ENCODE data around the gene UPB1. TPM values are rescaled to one million over a fixed set of nuclear protein-coding genes. Genes with fewer than 3 reads are reported as not detected.
"Not testable (repeated sequence)": the region's sequence is repeated elsewhere in the genome, so short reads cannot be mapped to it uniquely, and the experiment has no call there.

UPB1 gene
- total and polyA plus RNA-seq, 8 donors = 0.35 to 0.73 TPM; not detected in 6

- H3K36me3 ChIP-seq = no peaks in the 10 kb centered on the region
- intact Hi-C loops (cut with DNase I; ENCODE audit: low total_unique reads) = loop anchor here (10.0 kb wide), 1 partner anchor 205 kb away; no protein-coding TSS in a partner anchor
- peaks cover 7 to 21% (median 8%) of the 10 kb centered on the region in 4 donors for H3K4me1 ChIP-seq
- DNase-seq = no peak
- H3K9me3 ChIP-seq = no peaks in the 10 kb centered on the region
- H3K27ac ChIP-seq = no peak overlapping the region
- H3K4me3 ChIP-seq = no peak overlapping the region
- TF ChIP-seq POLR2AphosphoS5 (IDR thresholded peaks at IDR 0.05) (no peak), POLR2A (IDR thresholded peaks at IDR 0.05) (no peak), CTCF (IDR thresholded peaks at IDR 0.05) (no peak), EP300 (IDR thresholded peaks at IDR 0.05) (no peak)
- no peaks in the 10 kb centered on the region for H3K27me3 ChIP-seq
- WGBS, 5 donors = 40 to 75% (median 56%) methylated on average over 2 of the region's 2 CpGs
Measured at GRCh38 chr22:24529898-24530297, 34.8 kb downstream of the UPB1 start.

GRCh38 chr22:24530968-24531367 lies 35.8 kb downstream of the UPB1 start:
- DNase-seq; H3K4me3 ChIP-seq; H3K36me3 ChIP-seq; H3K9me3 ChIP-seq; H3K27me3 ChIP-seq; intact Hi-C loops (cut with DNase I; ENCODE audit: low total_unique reads); H3K27ac ChIP-seq: not testable (repeated sequence)
- peaks cover 0 to 15% (median 0%) of the 10 kb centered on the region in 4 donors for H3K4me1 ChIP-seq
- WGBS, 5 donors = 82 to 95% (median 92%) methylated on average over 3 of the region's 3 CpGs

- Histone ChIP-seq H3K9me3 (no peaks in the 10 kb centered on the region), H3K4me3 (no peak overlapping the region), H3K27me3 (no peaks in the 10 kb centered on the region), H3K27ac (peak overlapping the region in 1 of 5 donors; percentile 42), H3K36me3 (no peaks in the 10 kb centered on the region), H3K4me1 (peaks cover 0 to 15% (median 0%) of the 10 kb centered on the region in 4 donors)
- DNase-seq = peak in 1 of 2 donors; percentile 58
- WGBS, 5 donors = 37 to 70% (median 50%) methylated on average over 1 of the region's 1 CpG
- no peak for TF ChIP-seq POLR2A (IDR thresholded peaks at IDR 0.05)
- no peak for TF ChIP-seq POLR2AphosphoS5 (IDR thresholded peaks at IDR 0.05)
- TF ChIP-seq CTCF (IDR thresholded peaks at IDR 0.05) = no peak
- TF ChIP-seq EP300 (IDR thresholded peaks at IDR 0.05) = no peak
- intact Hi-C loops (cut with DNase I; ENCODE audit: low total_unique reads) = no loop called here
Measured at GRCh38 chr22:24532075-24532474, 36.9 kb downstream of the UPB1 start.

- DNase-seq = no peak
- no peak for TF ChIP-seq POLR2A (IDR thresholded peaks at IDR 0.05)
- Histone ChIP-seq H3K36me3 (peaks cover 7 to 32% (median 18%) of the 10 kb centered on the region in 4 donors), H3K27me3 (no peaks in the 10 kb centered on the region), H3K4me3 (no peak overlapping the region), H3K9me3 (no peaks in the 10 kb centered on the region), H3K27ac (no peak overlapping the region), H3K4me1 (peaks cover 0 to 10% (median 0%) of the 10 kb centered on the region in 4 donors)
- intact Hi-C loops (cut with DNase I; ENCODE audit: low total_unique reads) = no loop called here
- 94 to 99% (median 97%) methylated on average over 4 of the region's 4 CpGs for WGBS, 5 donors
Measured at GRCh38 chr22:24535348-24535747, 40.2 kb downstream of the UPB1 start.

- TF ChIP-seq POLR2AphosphoS5 (IDR thresholded peaks at IDR 0.05) = no peak
- TF ChIP-seq EP300 (IDR thresholded peaks at IDR 0.05) = no peak
- no peak for TF ChIP-seq POLR2A (IDR thresholded peaks at IDR 0.05)
- no peak for TF ChIP-seq CTCF (IDR thresholded peaks at IDR 0.05)
- Histone ChIP-seq H3K9me3 (no peaks in the 10 kb centered on the region), H3K4me1 (peaks cover 0 to 10% (median under 1%) of the 10 kb centered on the region in 4 donors), H3K27me3 (no peaks in the 10 kb centered on the region), H3K27ac (no peak overlapping the region), H3K4me3 (no peak overlapping the region), H3K36me3 (peaks cover 14 to 40% (median 25%) of the 10 kb centered on the region in 4 donors)
- intact Hi-C loops (cut with DNase I; ENCODE audit: low total_unique reads) = no loop called here
- 81 to 94% (median 91%) methylated on average over 3 of the region's 3 CpGs for WGBS, 5 donors
- DNase-seq = no peak
Measured at GRCh38 chr22:24536089-24536488, 41.0 kb downstream of the UPB1 start.
